DMS53 treated with DMSO at 0.1 percent for 48 hours (cell line): ENCODE measurements around the gene GDPD5.

Experiments used
- DNase-seq: peaks from one replicate; lab custom pipeline; 2025; ENCODE audit not compliant: unreplicated experiment; lab: John Stamatoyannopoulos, UW

Gene GDPD5

GRCh38 chr11:75403037-75403436 lies 122.7 kb downstream of the GDPD5 start:
- no peak for DNase-seq

GRCh38 chr11:75402002-75402773 lies 123.6 kb downstream of the GDPD5 start:
- no peak for DNase-seq

- no peak for DNase-seq
Observed at GRCh38 chr11:75400146-75400865, 125.4 kb downstream of the GDPD5 start.

- peak; percentile 96 for DNase-seq
Observed at GRCh38 chr11:75399344-75400145, 126.2 kb downstream of the GDPD5 start, which contains the start of gene RPS3. Gene RPS3 (plus strand): TSS chr11:75399518. CDS start chr11:75399548, 30 bp downstream.

- DNase-seq = no peak
Observed at GRCh38 chr11:75398906-75399305, 126.8 kb downstream of the GDPD5 start.

- no peak for DNase-seq
Observed at GRCh38 chr11:75394085-75394840, 131.5 kb downstream of the GDPD5 start.

GRCh38 chr11:75389925-75390324 lies 135.8 kb downstream of the GDPD5 start:
- no peak for DNase-seq

- no peak for DNase-seq
Observed at GRCh38 chr11:75389276-75389605, 136.5 kb downstream of the GDPD5 start.

- DNase-seq = peak; percentile 98
Observed at GRCh38 chr11:75388386-75389275, 137.1 kb downstream of the GDPD5 start.

GRCh38 chr11:75387736-75388294 lies 137.9 kb downstream of the GDPD5 start:
- no peak for DNase-seq

- DNase-seq = peak; percentile 56
Observed at GRCh38 chr11:75386942-75387630, 138.7 kb downstream of the GDPD5 start.
